Epithelial cell of esophagus (primary cell): Measurements from ENCODE around the gene SETBP1.

ENCODE experiments used
- DNase-seq: peaks from one replicate; pipeline ENCODE4 v3.0.0; 2010; ENCODE audit warnings: low read depth
- H3K4me3 ChIP-seq: 2 replicates; pipeline ENCODE4 v1.5.1; 2011; ENCODE audit warnings: mild to moderate bottlenecking, low read length, control low read depth
- CTCF ChIP-seq: IDR thresholded peaks from 2 replicates; pipeline ENCODE4 v1.5.1; 2011; ENCODE audit warnings: low read depth, mild to moderate bottlenecking, low read length, control low read depth, inconsistent platforms; ENCODE audit not compliant: insufficient read depth; ENCODE audit errors: missing control alignments

Gene SETBP1

GRCh38 chr18:44968336-44968735 is 287.6 kb downstream of the SETBP1 start:
- no peak for TF ChIP-seq CTCF
- no peak for DNase-seq
- H3K4me3 ChIP-seq, result no peak overlapping the region

- DNase-seq, result no peak
- H3K4me3 ChIP-seq, result no peak overlapping the region
- TF ChIP-seq CTCF, result no peak
Measured at GRCh38 chr18:44969214-44969795, 288.6 kb downstream of the SETBP1 start.

GRCh38 chr18:44973282-44973681 is 292.6 kb downstream of the SETBP1 start:
- no peak for DNase-seq
- TF ChIP-seq CTCF, result peak; percentile 13

GRCh38 chr18:44974174-44974573 is 293.5 kb downstream of the SETBP1 start:
- TF ChIP-seq CTCF, result no peak
- no peak for DNase-seq
- no peak overlapping the region for H3K4me3 ChIP-seq

More at GRCh38 chr18:44973282-44973681, 292.6 kb downstream of the SETBP1 start:
- no peak overlapping the region for H3K4me3 ChIP-seq

- H3K4me3 ChIP-seq, result no peak overlapping the region
- DNase-seq, result no peak
- TF ChIP-seq CTCF, result no peak
Measured at GRCh38 chr18:44977856-44978255, 297.2 kb downstream of the SETBP1 start.

GRCh38 chr18:44979748-44980147 is 299.1 kb downstream of the SETBP1 start:
- no peak for TF ChIP-seq CTCF
- H3K4me3 ChIP-seq, result no peak overlapping the region
- no peak for DNase-seq

- DNase-seq, result no peak
- H3K4me3 ChIP-seq, result no peak overlapping the region
- TF ChIP-seq CTCF, result no peak
Measured at GRCh38 chr18:44981121-44981520, 300.4 kb downstream of the SETBP1 start.
